ENCODE results near the gene ZNF432. TPM values are rescaled to one million over a fixed set of nuclear protein-coding genes. Genes with fewer than 3 reads are reported as not detected.
A peak's percentile ranks its signal among the peaks of the same experiment; 100 is the strongest.
"Not testable (repeated sequence)": the region's sequence is repeated elsewhere in the genome, so short reads cannot be mapped to it uniquely, and the experiment has no call there.

The ZNF432 gene
- total RNA-seq: 8.4 TPM
- long read RNA-seq, transcript ZNF432-201 (5 exons, 2,577 nt): major isoform, 5 of 7 reads
- long read RNA-seq, partial matches to known transcripts: 1 of 7 reads
- long read RNA-seq, other reads (novel, unspliced or antisense): 0 of 7 reads

GRCh38 chr19:52048555-52049501, at the start of gene ZNF432:
ZNF432 (minus strand) TSS chr19:52048838; CDS start chr19:52046868, 1,970 bp downstream.
- peak; percentile 97 for DNase-seq
- ATAC-seq: peak; percentile 98
- intact Hi-C loops (cut with micrococcal nuclease): no loop called here

DNA sequence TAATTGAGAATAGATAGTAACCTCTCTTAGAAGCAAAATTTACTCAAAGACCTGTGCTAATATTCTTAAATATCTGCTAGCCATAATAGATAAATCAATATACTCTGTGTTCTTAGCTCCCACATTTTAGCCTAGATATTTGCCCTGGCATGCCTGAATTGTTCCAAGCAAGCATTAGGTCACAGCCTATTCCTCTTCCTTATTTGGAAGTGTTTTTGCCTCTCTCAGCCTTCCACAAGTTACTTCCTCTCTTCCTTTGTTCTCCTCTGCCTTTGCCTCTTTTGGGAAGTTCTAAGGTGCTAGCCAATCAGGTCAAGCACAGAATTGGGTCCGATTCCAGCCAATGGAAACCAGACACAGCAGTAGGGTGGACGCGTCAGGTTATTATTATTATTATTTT, 47.8 kb upstream of the ZNF432 start:
- ATAC-seq: not testable (repeated sequence)

GRCh38 chr19:52095172-52096014, 46.8 kb upstream of the ZNF432 start, which contains the start of gene ZNF841:
ZNF841 (minus strand) TSS chr19:52095765; CDS start chr19:52084801, 10,964 bp downstream.
- DNase-seq (peak; percentile 96), ATAC-seq (peak; percentile 100)
- intact Hi-C loops (cut with micrococcal nuclease): no loop called here

More for the DNA sequence above, 47.8 kb upstream of the ZNF432 start:
- intact Hi-C loops (cut with micrococcal nuclease); DNase-seq: not testable (repeated sequence)

DNA sequence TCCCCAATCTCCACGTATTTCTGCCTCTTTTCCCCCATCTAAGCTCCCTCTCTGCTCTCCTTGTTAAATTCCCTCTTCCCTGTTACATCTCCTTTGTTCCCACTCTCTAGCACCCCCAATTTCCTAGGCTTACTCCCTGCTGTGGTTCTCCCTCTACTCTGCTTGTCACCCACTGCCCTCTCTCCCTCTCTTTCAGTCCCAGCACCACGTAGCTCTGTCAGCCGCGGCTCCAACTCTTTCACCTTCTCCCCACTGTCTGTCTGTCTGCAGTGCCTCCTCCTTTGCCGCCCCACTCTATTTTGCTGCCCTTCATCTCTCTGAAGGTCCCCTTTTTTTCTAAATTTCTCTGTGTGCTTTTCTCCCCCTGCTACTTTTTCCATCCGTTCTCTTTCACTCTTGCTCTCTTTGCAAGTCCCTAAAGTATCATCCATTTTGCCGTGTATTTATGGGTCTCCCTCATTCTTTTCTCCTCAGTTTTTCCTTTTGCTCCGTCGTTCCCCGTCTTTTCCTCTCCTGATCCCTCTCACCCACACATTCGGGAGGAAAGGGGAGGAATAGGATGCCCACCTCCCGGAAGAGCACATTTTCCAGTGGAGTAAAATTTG, 46.0 kb upstream of the ZNF432 start:
- ATAC-seq: peak; percentile 11
- intact Hi-C loops (cut with micrococcal nuclease): no loop called here

DNA sequence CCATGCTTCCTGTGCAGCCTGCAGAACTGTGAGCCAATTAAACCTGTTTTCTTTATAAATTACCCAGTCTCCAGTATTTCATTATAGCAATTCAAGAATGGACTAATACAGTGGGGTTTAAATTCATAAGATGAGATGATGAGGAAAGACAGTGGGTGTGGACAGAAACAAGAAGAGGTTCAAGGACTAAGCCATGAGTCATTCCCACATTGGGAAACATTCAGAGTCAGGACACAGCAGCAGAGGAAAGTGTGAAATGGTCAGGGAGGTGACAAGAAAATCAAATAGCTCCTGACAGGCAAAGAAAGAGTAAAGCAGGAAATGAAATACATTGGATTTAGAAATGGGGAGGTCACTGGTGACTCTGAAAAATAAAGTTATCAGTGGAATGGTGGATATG, 37.8 kb upstream of the ZNF432 start:
- ATAC-seq (no peak), DNase-seq (no peak)
- intact Hi-C loops (cut with micrococcal nuclease): no loop called here

More for the DNA sequence above, 46.0 kb upstream of the ZNF432 start:
- no peak for DNase-seq

DNA sequence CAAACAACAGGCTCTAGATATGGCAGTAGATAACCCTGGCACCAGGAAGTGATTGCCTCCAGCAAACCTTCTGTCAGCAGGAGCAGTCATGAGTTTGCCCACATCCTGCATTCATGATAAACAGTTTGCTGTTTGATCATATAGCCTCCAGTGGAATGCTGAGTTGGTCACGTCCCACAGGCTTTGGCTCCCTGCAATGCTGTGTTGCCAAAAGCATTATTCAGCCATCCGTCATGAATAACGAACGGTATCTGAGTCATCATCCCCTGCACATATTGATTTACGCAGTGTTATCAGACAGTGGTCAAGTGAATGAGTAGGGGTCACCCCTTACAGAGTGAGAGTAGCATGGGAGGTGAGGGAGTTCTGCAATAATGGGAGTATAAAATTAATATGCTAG, 21.9 kb upstream of the ZNF432 start:
- DNase-seq (no peak), ATAC-seq (no peak)
- intact Hi-C loops (cut with micrococcal nuclease): no loop called here

GRCh38 chr19:52069653-52070052, 21.0 kb upstream of the ZNF432 start:
- no peak for DNase-seq
- no peak for ATAC-seq
- intact Hi-C loops (cut with micrococcal nuclease): no loop called here

DNA sequence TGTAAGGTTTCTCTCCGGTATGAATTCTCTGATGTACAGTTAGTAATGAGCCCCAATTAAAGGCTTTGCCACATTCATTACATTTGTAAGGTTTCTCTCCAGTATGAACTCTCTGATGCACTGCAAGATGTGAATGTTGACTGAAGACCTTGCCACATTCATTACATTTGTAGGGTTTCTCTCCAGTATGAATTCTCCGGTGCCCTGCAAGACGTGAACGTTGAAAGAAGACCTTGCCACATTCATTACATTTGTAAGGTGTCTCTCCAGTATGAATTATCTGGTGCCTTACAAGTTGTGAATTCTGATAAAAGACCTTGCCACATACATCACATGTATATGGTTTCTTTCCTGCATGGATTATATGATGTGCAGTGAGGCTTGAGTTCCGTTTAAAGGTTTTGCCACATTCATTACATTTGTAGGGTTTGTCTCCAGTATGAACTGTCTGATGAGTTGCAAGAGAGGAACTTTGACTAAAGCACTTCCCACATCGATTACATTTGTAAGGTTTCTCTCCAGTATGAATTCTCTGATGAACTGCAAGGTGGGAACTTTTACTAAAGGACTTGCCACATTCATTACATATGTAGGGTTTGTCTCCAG, 17.7 kb upstream of the ZNF432 start:
- DNase-seq (no peak), ATAC-seq (no peak)
- intact Hi-C loops (cut with micrococcal nuclease): no loop called here

GRCh38 chr19:52065399-52065798, 16.8 kb upstream of the ZNF432 start:
- no peak for DNase-seq
- ATAC-seq: no peak
- intact Hi-C loops (cut with micrococcal nuclease): no loop called here

GRCh38 chr19:52056480-52056879, 7.8 kb upstream of the ZNF432 start:
- ATAC-seq; intact Hi-C loops (cut with micrococcal nuclease); DNase-seq: not testable (repeated sequence)

DNA sequence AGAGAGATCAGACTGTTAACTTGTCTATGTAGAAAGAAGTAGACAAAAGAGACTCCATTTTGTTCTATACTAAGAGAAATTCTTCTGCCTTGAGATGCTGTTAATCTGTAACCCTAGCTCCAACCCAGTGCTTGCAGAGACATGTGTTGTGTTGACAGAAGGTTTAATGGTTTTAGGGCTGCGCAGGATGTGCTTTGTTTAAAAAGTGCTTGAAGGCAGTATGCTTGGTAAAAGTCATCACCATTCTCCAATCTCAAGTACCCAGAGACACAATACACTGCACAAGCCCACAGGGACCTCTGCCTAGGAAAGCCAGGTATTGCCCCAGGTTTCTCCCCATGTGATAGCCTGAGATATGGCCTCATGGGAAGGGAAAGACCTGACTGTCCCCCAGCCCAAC, 3.1 kb upstream of the ZNF432 start:
- ATAC-seq; intact Hi-C loops (cut with micrococcal nuclease); DNase-seq: not testable (repeated sequence)

DNA sequence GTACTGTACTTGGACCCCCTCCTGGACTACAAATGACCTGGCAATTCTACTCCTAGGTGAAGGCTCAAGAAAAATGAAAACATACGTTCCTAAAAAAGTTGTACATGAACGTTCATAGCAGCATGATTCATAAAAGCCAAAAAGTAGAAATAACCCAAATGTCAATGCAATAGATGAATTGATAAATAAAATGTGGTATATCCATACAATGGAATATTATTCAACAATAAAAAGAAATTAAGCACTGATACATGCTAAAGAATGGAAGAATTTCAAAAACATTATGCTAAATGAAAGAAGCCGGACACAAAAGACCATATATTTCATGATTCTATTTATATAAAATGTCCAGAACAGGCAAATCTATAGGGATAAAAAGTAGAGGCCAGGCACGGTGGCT, 9.5 kb downstream of the ZNF432 start:
- intact Hi-C loops (cut with micrococcal nuclease): no loop called here
- no peak for ATAC-seq
- no peak for DNase-seq

DNA sequence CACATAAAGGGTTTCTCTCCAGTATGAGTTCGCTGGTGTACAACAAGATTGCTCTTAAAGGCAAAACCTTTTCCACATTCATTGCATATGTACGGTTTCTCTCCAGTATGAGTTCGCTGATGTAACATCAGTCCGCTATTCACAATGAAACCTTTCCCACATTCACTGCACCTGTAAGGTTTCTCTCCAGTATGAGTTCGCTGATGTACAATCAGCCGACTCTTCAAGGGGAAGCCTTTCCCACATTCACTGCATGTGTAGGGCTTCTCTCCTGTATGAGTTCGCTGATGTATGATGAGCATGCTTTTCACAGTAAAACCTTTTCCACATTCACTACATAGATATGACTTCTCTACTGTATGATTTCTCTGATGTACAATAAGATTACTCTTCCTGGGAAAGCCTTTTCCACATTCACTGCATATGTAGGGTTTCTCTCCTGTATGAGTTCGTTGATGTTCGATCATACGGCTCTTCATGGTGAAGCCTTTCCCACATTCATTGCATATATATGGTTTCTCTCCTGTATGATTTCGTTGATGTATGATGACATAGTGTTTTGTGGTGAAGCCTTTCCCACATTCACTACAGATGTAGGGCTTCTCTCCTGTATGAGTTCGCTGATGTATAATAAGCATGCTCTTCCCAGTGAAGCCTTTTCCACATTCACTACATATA, 14.4 kb downstream of the ZNF432 start:
- intact Hi-C loops (cut with micrococcal nuclease): no loop called here
- ATAC-seq: no peak

DNA sequence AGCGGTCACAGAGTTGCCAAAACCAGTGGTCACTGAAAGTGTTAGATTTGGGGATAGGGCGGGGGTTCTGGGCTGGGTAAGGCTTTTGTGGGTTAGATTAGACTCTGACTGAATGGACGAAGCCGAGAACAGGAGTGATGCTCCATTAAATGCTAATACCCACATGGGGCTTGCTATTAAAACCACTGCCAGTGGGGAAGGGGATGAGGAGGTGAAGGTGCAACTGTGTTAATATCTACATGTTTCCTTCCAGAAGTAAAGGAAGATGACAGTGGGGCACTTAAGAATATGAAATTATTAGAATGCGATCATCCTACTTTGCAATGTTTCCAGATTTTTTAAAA, 19.9 kb downstream of the ZNF432 start:
- intact Hi-C loops (cut with micrococcal nuclease): no loop called here
- ATAC-seq (peak; percentile 37), DNase-seq (no peak)

More for the DNA sequence above, 14.4 kb downstream of the ZNF432 start:
- no peak for DNase-seq

- intact Hi-C loops (cut with micrococcal nuclease): no loop called here
- ATAC-seq (peak; percentile 98), DNase-seq (peak; percentile 92)
Measured at GRCh38 chr19:52028027-52028779, 20.4 kb downstream of the ZNF432 start, which contains the start of gene ZNF614. ZNF614 (minus strand) TSS chr19:52028379; CDS start chr19:52025745, 2,634 bp downstream.

DNA sequence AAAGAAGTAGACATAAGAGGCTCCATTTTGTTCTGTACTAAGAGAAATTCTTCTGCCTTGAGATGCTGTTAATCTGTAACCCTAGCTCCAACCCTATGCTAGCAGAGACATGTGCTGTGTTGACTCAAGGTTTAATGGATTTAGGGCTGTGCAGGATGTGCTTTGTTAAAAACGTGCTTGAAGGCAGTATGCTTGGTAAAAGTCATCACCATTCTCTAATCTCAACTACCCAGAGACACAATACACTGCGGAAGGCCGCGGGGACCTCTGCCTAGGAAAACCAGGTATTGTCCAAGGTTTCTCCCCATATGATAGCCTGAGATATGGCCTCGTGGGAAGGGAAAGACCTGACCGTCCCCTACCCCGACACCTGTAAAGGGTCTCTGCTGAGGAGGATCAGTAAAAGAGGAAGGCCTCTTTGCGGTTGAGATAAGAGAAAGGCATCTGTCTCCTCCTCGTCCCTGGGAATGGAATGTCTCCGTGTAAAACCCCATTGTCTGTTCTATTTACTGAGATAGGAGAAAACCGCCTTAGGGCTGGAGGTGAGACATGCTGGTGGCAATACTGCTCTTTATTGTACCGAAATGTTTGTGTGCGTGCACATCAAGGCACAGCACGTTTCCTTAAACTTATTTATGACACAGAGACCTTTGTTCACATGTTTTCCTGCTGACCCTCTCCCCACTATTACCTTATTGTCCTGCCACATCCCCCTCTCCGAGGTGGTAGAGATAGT, 22.2 kb downstream of the ZNF432 start:
- intact Hi-C loops (cut with micrococcal nuclease); DNase-seq; ATAC-seq: not testable (repeated sequence)

GRCh38 chr19:52024478-52024877, 24.2 kb downstream of the ZNF432 start:
- ATAC-seq; DNase-seq; intact Hi-C loops (cut with micrococcal nuclease): not testable (repeated sequence)

Data from left ventricle myocardium superior (tissue), 1 donor.